ENCODE results near the gene TBL1X. TPM values are rescaled to one million over a fixed set of nuclear protein-coding genes. Genes with fewer than 3 reads are reported as not detected.
"Not testable (repeated sequence)": the region's sequence is repeated elsewhere in the genome, so short reads cannot be mapped to it uniquely, and the experiment has no call there.

Gene TBL1X
- total and polyA plus RNA-seq, 8 donors: 4.7 to 53.1 (median 9.5) TPM

DNA sequence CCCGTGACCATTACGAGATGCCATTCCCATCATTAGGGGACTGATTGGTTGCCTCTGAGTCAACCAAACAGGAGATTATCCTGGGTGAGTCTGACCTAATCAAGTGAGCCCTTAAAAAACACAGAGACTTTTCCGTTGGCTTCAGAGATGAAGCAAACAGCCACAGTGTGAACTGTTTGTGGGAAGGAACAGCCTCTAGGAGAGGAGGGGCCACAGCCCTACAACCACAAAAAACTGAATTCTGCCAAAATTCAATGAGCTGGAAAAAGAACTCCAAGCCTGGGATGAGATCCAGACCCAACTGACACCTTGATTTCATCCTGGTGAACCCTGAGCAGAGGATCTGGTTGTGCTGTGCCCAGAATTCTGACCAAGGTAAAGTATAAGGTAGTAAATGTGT lies 31.3 kb upstream of the TBL1X start:
- Histone ChIP-seq H3K27me3 (no peaks in the 10 kb centered on the region), H3K4me3 (no peak overlapping the region), H3K36me3 (no peaks in the 10 kb centered on the region), H3K9me3 (no peaks in the 10 kb centered on the region), H3K4me1 (no peaks in the 10 kb centered on the region), H3K27ac (no peak overlapping the region)
- intact Hi-C loops (cut with DNase I; ENCODE audit: low total_unique reads): no loop called here
- DNase-seq: no peak
- TF ChIP-seq POLR2AphosphoS5 (IDR thresholded peaks at IDR 0.05) (no peak), POLR2A (IDR thresholded peaks at IDR 0.05) (no peak), EP300 (IDR thresholded peaks at IDR 0.05) (no peak)
- TF ChIP-seq, protein P1, sequence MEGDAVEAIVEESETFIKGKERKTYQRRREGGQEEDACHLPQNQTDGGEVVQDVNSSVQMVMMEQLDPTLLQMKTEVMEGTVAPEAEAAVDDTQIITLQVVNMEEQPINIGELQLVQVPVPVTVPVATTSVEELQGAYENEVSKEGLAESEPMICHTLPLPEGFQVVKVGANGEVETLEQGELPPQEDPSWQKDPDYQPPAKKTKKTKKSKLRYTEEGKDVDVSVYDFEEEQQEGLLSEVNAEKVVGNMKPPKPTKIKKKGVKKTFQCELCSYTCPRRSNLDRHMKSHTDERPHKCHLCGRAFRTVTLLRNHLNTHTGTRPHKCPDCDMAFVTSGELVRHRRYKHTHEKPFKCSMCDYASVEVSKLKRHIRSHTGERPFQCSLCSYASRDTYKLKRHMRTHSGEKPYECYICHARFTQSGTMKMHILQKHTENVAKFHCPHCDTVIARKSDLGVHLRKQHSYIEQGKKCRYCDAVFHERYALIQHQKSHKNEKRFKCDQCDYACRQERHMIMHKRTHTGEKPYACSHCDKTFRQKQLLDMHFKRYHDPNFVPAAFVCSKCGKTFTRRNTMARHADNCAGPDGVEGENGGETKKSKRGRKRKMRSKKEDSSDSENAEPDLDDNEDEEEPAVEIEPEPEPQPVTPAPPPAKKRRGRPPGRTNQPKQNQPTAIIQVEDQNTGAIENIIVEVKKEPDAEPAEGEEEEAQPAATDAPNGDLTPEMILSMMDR (IDR thresholded peaks at IDR 0.05): no peak
- WGBS, 5 donors: 82 to 92% (median 90%) methylated on average over 3 of the region's 3 CpGs; no CpG with 5 or more reads in 1 of the 5 donors

DNA sequence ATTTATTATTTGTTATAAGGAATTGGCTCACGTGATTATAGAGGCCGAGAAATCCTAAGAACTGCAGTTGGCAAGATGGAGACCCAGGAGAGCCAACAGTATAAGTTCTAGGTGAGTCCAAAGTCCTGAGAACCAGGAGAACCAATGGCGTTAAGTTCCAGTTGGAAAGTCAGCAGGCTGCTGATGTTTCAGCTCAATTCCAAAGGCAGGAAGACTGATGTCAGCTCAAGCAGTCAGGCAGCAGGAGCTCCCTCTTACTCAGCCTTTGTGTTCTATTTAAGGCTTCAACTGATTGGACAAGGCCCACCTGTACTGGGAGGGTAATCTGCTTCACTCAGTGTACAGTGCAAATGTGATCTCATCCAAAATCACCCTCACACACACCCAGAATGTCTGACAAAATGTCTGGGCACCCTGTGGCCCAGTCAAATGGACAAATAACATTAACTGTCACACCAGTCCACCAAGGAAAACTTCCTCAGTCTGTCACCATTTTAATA lies 30.8 kb upstream of the TBL1X start:
- intact Hi-C loops (cut with DNase I; ENCODE audit: low total_unique reads): no loop called here
- Histone ChIP-seq H3K27ac (no peak overlapping the region), H3K36me3 (no peaks in the 10 kb centered on the region), H3K4me3 (no peak overlapping the region), H3K9me3 (no peaks in the 10 kb centered on the region), H3K27me3 (no peaks in the 10 kb centered on the region), H3K4me1 (no peaks in the 10 kb centered on the region)
- no peak for DNase-seq
- 84 to 91% (median 87%) methylated on average over 3 of the region's 3 CpGs for WGBS, 5 donors
- TF ChIP-seq POLR2A (IDR thresholded peaks at IDR 0.05) (no peak), POLR2AphosphoS5 (IDR thresholded peaks at IDR 0.05) (no peak), EP300 (IDR thresholded peaks at IDR 0.05) (no peak)
- TF ChIP-seq, protein P1 (IDR thresholded peaks at IDR 0.05): no peak

DNA sequence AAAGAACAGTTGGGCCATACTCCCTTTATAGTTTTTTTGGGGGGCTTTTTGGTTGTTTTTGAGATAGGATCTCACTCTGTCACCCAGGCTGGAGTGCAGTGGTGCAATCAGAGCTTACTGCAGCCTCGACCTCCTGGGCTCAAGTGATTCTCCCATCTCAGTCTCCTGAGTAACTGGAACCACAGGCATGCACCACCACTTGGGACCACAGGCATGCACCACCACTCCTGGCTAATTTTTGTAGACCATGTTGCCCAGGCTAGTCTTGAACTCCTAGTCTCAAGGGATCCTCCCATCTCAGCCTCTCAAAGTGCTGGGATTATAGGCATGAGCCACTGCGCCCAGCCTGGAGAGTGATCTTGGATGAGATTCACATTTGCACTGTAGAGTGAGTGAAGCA lies 29.8 kb upstream of the TBL1X start:
- H3K4me3 ChIP-seq; H3K27ac ChIP-seq; H3K27me3 ChIP-seq; H3K4me1 ChIP-seq; H3K36me3 ChIP-seq; intact Hi-C loops (cut with DNase I; ENCODE audit: low total_unique reads); H3K9me3 ChIP-seq; DNase-seq: not testable (repeated sequence)
- WGBS, 5 donors: 58 to 89% (median 79%) methylated on average over 2 of the region's 2 CpGs; no CpG with 5 or more reads in 1 of the 5 donors

DNA sequence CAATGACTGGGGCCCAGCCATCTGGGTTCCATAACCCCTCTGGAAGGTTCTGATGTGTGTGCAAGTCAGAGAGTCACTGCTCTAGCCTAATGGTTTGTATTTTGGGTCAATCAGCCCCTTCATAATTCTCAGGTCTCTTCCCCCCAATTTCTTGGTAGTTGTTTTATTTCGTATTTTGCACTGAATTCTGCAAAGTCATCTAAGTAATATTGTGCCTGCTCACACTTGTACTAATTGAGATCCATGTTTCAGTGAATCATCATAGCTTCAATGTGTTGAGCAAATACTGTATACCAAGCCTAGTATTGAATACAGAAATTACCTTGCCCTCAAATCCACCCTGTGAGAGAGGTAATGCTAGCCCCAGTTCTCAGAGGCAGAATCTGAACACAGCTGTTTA lies 28.0 kb upstream of the TBL1X start:
- Histone ChIP-seq H3K9me3 (no peaks in the 10 kb centered on the region), H3K27me3 (no peaks in the 10 kb centered on the region), H3K4me3 (no peak overlapping the region), H3K4me1 (peaks cover 0 to 6% (median 0%) of the 10 kb centered on the region in 4 donors), H3K36me3 (no peaks in the 10 kb centered on the region), H3K27ac (no peak overlapping the region)
- 65 to 97% (median 80%) methylated on average over 1 of the region's 1 CpG for WGBS, 5 donors
- intact Hi-C loops (cut with DNase I; ENCODE audit: low total_unique reads): no loop called here
- no peak for DNase-seq
- no peak for TF ChIP-seq POLR2AphosphoS5 (IDR thresholded peaks at IDR 0.05)
- TF ChIP-seq EP300 (IDR thresholded peaks at IDR 0.05): no peak
- TF ChIP-seq, protein P1 (IDR thresholded peaks at IDR 0.05): no peak
- no peak for TF ChIP-seq POLR2A (IDR thresholded peaks at IDR 0.05)

DNA sequence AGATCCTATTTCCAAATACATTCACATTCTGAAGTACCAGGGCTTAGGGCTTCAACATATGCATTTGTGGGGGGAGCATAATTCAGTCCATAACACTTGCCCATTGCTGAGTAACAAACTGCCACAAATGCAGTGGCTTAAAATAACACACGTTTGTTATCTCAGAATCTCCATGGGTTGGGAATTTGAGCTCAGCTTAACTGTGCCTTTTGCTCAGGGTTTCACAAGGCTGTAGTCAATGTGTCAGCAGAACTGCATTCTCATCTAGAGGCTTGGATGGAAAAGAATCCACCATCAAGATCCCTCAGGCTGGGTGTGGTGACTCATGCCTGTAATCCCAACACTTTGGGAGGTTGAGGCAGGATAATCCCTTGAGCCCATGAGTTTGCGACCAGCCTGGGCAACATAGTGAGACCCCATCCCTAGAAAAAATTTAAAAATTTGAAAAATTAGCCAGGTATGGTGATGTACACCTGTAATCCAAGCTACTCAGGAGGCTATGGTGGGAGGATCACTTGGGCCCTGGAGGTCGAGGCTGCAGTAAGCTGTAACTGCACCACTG lies 25.8 kb upstream of the TBL1X start:
- no peak for DNase-seq
- Histone ChIP-seq H3K27me3 (no peaks in the 10 kb centered on the region), H3K36me3 (no peaks in the 10 kb centered on the region), H3K4me3 (no peak overlapping the region), H3K9me3 (no peaks in the 10 kb centered on the region), H3K27ac (no peak overlapping the region), H3K4me1 (peaks cover 0 to 6% (median 0%) of the 10 kb centered on the region in 4 donors)
- 73 to 97% (median 77%) methylated on average over 3 of the region's 3 CpGs for WGBS, 5 donors
- TF ChIP-seq EP300 (IDR thresholded peaks at IDR 0.05) (no peak), POLR2AphosphoS5 (IDR thresholded peaks at IDR 0.05) (no peak), POLR2A (IDR thresholded peaks at IDR 0.05) (no peak)
- TF ChIP-seq, protein P1 (IDR thresholded peaks at IDR 0.05): no peak
- intact Hi-C loops (cut with DNase I; ENCODE audit: low total_unique reads): no loop called here

Data from stomach (tissue), 9 donors.